GM23248 (cell line): Measurements from ENCODE around the gene SEC24B.

ENCODE experiments used
- EZH2 ChIP-seq: fragments of 200-600 bp; sonication (generic); IDR thresholded peaks from 2 replicates; pipeline ENCODE4 v1.6.1; 2018; ENCODE audit warnings: antibody characterized with exemption, mild to moderate bottlenecking; ENCODE audit not compliant: insufficient read depth, poor library complexity, severe bottlenecking
- EZH2phosphoT487 ChIP-seq: fragments of 200-600 bp; sonication (generic); IDR thresholded peaks from 2 replicates; pipeline ENCODE4 v1.6.1; 2018; ENCODE audit warnings: antibody characterized with exemption, moderate library complexity, mild to moderate bottlenecking, low read depth; ENCODE audit not compliant: insufficient read depth

GRCh38 chr4:109425405-109425804 is 8.2 kb upstream of the SEC24B start:
- TF ChIP-seq EZH2 = no peak
- TF ChIP-seq EZH2phosphoT487 = no peak
